Activated CD4-positive, alpha-beta T cell treated with anti-CD3 and anti-CD28 coated beads, Interleukin-2, Interleukin-4, amounts not matched to agents 100 ng/mL and 50 ng/mL, durations not matched to agents 16 hours and 8 hours (primary cell): ENCODE results near the gene DOCK1.
"Not testable (repeated sequence)": the region's sequence is repeated elsewhere in the genome, so short reads cannot be mapped to it uniquely, and the experiment has no call there.

Source experiments
- DNase-seq: peaks from one replicate; pipeline ENCODE4 v3.0.0-alpha.2; 2020; ENCODE audit warnings: low spot score

Gene DOCK1

DNA sequence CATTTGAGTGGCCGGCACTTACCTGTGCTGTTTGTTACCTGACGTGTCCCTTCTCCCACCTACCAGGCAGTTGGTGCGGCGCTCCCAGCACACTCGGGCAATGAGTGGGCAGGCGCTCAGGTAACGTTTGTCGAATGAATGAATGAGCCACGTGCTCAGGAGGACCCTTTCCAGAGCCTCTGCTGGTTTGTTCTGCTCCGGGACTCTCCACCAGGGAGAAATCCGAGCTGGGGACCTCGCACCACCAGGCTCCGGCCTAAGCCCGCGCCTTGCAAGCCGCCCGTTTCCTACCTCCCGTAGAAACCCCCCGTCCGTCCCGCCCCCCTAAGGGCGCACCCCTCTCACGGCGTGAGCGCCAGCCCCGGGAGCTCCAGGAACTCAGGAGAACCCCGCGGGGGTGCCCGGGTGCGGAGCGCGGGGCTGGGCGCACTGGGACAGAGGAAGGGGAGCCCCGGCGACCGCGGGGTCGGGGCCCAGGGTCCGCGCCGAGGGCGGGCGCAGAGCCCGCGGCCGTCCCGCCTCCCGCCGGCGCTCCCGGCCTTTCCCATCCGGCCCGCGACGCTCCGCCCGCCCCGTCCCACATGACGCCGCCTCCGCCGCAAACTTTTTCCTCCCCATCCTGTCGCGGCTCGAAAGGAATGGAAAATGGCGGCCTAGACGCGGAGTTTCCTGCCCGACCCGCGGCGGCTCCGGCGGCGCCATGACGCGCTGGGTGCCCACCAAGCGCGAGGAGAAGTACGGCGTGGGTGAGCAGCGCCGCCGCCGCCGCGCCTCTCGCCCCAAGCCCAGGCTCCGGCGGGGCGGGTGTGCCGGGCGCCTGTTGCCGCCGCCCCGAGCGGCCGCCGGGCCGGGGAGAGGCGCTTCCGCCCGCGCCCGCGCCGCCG is at the start of gene DOCK1:
Gene DOCK1 (plus strand): TSS at position 611 of the 884 bp plus-strand sequence. CDS start 90 bp downstream, at position 701.
- peak; percentile 2 for DNase-seq

DNA sequence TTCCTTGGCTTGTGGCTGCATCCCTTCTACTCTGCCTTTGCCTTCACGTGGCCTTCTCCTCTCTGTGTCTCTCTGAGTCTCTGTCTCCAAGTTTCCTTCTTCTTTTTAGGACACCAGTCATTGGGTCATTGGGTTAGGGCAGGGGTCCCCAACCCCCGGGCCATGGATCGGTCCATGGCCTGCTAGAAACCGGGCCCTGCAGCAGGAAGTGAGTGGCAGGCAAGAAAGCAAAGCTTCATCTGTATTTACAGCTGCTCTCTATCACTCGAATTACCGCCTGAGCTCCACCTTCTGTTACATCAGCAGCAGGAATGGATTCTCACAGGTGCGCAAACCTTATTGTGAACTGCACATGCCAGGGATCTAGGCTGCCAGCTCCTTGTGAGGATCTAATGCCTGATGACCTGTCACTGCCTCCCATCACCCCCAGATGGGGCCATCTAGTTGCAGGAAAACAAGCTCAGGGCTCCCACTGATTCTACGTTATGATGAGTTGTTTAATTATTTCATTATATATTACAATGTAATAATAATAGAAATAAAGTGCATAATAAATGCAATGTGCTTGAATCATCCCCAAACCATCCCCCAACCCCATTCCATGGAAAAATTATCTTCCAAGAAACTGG is 47.9 kb upstream of the DOCK1 start:
- no peak for DNase-seq

DNA sequence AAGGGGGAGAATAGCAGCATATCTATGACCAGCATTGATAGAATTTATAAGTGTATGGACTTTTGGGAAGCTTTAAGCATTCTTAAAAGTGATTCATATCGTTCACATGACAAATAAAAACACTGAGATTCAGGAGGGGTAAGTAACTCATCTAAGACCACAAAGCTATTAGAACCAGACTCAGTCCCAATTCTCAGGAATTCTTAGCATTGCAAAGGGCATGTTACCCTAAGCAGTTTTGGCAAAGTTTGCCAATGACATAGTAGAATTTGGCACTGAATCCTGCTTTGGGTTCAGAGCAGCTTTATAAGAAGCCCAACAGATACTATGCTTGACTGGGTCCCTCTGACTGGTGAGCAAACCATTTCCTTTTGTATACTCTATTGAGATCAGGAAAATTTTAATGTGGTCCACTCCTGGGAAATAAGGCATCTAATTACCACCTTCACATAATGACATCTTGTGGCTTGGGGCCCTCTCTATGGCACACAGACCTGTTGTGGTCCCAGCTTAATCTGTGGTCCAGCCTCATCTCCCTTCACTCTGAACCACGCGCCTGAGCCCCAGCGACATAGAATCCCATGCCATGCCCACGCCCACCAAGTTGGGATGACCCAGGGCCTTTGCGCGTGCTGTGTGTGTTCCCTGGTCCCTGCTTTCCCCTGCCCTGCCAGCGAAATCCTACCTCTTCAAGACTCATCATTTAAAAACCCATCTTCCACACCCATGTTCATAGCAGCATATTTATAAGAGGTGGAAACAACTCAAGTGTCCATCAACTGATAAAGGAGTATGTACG is 37.5 kb upstream of the DOCK1 start:
- no peak for DNase-seq

DNA sequence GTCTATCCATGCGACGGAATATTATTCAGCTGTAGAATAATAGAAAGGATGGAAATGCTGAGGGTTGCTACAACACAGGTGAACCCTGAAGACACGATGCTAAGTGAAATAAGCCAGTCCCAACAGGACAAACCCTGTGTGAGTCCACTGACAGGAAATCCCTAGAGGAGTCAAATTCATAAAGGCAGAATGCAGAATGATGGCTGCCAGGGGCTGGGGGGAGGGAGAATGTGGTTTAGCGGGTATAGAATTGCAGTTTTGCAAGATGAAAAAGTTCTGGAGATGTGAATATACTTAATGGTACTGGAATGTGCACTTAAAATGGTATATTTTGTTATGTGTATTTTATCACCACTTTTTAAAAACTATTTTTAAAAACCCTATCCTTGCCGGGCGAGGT is 36.9 kb upstream of the DOCK1 start:
- DNase-seq: no peak

DNA sequence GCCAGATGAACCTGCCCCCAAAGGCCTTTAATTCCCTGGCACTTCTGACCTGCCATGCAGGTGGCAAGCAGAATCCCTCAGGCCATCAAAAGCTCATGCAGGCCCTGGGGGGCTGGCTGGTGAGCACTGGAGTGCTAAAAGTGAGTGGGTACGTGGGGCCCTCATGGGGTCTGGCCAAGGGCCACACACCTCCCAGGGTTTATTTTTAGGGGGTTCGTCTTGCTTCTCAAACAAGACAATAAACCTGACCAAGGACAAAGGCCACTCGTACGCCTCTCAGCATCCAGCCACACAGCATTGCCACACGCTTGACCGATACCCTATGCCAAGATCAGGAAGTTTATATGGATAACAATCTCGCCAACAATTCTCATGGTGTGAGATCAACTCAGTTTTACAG is 33.1 kb upstream of the DOCK1 start:
- DNase-seq: no peak

DNA sequence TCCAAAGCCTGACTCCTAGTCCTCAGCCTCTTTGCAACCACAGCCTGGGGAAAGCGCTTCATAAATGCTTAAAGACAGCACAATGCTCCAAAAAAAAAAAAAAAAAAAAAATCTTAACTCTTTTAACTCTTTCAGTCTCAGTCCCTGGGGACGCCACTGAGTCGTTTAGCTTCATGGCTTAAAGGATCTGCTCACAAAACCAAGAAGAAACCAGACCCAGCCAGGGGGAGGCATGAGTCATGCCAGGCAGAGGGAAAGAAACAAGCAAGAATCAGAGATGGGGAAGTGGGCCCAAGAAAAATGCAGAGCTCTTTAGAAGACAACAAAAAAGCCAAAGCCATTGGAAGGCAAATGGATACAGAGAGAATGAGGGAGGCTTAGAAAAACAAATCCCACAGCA is 32.5 kb upstream of the DOCK1 start:
- DNase-seq: no peak

DNA sequence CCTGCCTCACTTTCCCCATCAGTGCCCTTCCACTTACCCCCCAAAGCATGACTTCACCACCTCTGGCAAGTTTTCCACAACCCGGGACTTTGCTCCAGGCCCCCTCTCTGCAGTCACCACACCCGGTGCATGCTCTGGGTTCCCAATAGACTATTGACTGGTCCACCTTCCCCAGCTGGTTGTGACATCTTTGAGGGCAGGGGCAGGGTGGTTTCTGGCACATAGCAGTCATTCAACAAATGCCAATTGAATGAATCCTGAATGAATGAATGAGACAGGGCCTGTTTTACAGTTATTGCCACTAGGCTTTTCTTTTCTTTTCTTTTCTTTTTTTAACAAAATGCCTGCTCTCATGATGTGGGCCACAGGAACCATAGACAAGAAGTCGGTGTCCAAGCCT is 28.8 kb upstream of the DOCK1 start:
- no peak for DNase-seq

DNA sequence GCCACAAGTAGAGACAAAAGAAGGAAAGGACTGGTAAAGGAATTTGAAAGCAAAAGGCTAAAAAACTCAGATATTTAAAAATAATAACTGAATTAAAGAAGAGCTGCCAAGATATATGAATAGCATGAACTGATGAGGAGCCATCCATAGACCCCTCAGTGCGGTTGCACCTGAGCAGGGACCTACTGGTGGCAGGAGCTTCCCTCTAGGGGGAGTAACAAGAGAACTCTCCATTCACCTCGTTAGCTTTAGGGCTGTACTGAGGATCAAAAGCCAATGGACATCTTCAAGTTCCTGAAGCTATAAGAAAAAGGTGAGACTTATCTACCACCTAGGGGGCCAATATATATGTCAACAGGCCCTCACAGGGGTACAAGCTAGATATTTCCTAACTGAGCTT is 27.8 kb upstream of the DOCK1 start:
- no peak for DNase-seq

DNA sequence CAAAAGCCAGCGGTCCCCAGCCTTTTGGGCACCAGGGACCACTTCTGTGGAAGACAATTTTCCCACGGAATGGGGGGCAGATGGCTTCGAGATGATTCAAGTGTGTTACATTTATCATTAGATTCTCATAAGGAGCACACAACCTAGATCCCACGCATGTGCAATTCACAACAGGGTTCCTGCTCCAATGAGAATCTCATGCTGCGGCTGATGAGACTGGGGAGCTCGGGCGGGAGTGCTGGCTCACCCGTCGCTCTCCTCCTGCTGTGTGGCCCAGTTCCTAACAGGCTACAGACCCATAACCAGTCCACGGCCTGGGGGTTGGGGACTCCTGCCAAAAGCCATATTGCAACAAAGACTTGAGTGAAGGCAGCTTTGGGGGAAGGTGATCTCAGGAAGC is 26.6 kb upstream of the DOCK1 start:
- DNase-seq: no peak

DNA sequence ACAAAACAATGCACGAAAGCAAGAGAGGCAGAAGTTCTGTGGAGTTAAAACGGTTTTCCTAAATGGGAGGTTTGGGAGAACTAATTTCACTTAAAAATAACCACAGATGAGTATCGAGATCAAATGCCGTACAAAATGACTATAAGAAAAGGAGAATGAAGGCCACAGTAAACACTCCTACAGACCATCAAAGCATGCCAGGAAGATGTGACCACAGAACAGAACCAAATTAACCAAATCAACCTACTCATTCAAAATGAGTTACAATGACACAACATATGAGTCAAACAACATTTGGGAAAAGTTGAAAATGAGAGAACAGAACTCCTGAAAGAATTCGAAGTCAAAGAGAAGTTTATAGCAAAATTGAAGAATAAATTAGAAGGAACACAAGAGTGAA is 24.3 kb upstream of the DOCK1 start:
- DNase-seq: no peak

DNA sequence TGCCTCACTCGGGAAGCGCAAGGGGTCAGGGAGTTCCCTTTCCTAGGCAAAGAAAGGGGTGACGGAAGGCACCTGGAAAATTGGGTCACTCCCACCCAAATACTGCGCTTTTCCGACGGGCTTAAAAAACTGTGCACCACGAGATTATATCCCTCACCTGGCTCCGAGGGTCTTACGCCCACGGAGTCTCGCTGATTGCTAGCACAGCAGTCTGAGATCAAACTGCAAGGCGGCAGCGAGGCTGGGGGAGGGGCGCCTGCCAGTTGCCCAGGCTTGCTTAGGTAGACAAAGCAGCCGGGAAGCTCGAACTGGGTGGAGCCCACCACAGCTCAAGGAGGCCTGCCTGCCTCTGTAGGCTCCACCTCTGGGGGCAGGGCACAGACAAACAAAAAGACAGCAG is 23.2 kb upstream of the DOCK1 start:
- DNase-seq: not testable (repeated sequence)

DNA sequence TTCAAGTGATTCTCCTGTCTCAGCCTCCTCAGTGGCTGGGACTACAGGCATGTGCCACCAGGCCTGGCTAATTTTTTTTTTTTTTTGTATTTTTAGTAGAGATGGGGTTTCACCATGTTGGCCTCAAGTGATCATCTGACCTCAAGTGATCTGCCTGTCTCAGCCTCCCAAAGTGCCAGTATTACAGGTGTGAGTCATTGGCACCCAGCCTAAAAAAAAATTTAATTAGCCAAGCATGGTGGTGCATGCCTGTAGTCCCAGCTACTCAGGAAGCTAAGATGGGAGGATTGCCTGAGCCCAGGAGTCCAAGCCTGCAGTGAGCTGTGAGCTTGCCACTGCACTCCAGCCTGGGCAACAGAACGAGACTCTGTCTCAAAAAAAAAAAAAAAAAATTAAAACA is 16.8 kb upstream of the DOCK1 start:
- not testable (repeated sequence) for DNase-seq

DNA sequence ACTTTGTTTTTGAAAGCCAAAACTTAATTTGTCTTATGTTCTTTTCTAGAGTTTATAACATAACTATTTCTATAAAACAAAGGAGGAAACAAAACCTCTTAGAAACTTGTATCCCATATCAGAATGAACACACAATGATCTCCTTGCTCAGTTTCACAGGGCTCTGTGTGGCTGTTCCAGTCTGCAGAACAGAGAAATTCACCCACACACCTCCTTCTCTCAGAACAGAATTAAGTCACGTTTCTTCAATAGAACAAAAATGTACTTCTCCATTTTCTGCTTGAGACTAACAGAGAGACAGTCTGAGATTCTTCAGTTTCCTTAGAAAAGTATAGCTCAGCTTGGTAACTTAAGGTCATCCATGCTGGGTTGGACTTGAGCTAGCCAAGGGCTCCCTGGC is 15.8 kb upstream of the DOCK1 start:
- no peak for DNase-seq

DNA sequence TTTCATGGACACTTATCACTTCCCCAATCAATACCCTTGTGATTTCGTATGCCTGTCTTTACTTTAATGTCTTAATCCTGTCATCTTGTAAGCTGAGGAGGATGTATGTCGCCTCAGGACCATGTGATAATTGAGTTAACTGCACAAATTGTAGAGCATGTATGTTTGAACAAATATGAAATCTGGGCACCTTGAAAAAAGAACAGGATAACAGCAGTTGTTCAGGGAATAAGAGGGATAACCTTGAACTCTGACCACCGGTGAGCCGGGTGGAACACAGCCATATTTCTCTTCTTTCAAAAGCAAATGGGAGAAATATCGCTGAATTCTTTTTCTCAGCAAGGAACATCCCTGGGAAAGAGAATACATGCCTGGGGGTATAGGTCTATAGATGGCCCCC is 14.4 kb upstream of the DOCK1 start:
- not testable (repeated sequence) for DNase-seq

DNA sequence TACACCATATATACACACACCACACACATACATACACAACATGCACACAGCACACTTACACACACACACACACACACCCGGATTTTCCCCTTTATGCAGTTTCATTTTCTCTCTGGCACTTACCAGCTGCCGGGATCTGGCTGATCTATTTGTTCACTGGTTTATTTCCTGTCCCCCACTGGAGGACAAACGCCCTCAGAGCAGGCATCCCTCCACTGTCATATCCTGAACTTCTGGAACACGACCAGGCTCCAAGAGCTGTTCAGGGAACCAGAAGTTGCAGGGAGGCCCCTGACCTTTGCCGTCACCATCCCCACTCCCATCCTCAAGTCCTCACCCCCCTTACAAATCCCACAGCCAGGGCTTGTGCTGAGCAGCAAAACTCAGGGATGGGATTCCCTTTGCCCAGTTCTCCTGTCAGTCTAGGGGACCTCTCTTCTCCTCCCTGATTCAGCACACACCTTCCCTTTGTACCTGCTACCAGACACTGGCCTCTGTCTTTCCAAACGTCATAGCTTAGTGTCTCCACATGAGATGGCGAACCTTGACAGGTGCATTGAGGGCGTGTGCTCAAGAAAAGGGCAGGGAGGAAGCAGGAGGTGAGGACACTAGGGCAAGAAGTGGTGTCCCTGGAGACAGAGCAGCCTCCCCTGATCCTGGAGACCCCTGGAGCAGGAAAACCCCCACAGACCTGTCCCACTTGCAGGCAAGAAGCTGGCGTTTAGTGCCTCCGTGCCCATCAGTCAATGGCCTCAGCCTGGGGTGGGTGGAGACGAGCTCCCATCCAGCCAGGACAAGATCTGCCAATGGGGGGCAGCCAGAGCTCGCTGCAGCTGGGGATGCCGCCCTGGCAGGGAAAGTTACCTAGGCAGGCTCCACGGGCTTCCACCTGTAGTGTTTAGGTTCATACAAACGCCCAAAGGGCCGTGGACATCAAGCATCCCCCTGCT is 12.7 kb upstream of the DOCK1 start:
- no peak for DNase-seq

DNA sequence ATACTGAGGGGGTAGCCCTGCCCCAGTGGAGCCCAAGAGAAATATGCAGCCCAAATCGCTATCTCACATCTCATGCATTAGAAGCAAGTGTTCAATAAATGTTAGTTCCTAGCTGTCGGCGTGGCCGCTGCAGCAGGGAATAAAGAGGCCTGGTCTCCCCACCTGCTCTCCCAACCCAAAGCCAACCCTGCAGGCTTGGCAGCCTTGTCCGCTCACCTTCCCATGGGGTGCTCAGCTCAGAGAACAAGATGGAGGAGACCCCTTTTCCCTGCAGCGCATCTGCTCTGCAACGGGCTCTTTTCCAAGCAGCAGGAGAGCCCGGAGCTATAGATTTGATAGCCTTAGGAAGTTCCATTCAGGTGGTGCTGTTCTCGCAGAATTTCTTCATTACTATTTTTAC is 12.0 kb upstream of the DOCK1 start:
- no peak for DNase-seq

DNA sequence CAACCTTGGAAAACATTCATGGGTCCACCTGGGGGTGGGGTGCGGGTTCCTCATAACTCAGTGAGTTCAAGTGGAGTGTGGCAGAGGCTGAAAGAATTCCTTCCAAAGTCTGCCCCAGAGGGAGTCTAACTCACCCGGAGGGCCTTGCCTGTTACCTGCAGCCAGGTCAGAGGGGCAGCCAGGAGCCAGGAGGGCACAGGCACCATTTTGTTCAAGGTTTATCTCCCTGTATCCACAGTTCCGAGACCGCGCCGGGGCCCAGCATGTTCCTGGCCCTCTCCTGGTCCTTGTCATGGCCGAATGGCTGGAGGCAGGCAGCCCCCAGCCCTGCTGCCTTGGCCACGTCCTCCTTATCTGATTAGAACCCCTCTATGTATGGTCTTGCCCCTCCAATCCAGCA is 11.4 kb upstream of the DOCK1 start:
- DNase-seq: no peak

DNA sequence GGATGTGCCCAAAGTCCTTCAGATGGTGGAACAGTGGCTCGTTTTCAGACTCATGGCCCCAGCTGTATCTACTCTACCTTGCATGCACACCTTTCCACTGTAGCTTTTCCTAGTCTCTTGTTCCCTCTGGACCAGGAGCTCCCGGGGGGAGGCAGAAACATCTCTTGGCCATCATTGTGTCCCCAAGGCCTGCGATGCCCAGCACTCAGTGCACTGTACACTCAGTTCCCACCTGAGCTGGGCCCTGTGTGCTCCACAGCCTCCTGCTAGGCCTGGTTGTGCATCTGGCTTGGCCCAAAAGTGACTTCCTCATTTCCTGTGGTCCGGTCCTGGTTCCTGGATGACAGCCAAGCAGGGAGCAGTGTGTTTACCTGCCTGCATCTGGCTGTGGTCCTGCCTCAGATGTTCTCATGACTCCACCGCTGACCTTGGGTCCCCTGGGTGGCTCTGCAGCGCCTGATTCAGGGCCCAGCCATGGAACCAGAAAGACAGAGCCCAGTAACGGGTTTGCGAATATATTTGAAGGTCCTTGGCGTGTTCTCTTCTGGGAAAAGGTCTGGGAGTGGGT is 9.9 kb upstream of the DOCK1 start:
- DNase-seq: no peak

DNA sequence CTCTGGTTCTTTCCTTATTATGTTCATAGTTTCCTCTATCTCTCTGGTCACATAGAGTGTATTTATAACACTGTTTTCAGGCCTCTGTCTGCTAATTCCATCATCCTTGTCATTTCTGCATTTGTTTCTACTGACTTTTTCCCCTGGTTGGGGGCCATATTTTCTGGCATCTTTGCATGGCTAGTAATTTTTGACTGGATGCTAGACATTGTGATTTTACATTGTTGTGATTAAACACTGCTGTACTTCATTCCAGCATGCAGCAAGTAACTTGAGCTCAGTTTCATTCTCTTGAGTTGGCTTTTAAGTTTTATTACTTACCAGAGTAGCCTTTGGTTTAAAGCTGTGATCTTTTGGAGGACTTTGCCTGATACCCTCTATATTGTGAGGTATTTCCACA is 6.8 kb upstream of the DOCK1 start:
- no peak for DNase-seq

DNA sequence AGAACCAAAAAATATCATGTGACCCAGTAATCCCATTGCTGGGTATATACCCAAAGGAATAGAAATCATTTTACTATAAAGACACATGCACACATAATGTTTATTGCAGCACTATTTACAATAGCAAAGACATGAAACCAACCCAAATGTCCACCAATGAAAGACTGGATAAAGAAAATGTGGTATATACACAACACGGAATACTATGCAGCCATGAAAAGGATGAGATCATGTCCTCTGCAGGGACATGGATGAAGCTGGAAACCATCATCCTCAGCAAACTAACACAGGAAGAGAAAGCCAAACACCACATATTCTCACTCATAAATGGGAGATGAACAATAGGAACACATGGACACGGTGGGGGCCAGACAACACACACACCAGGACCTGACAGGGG is 5.7 kb upstream of the DOCK1 start:
- DNase-seq: not testable (repeated sequence)

DNA sequence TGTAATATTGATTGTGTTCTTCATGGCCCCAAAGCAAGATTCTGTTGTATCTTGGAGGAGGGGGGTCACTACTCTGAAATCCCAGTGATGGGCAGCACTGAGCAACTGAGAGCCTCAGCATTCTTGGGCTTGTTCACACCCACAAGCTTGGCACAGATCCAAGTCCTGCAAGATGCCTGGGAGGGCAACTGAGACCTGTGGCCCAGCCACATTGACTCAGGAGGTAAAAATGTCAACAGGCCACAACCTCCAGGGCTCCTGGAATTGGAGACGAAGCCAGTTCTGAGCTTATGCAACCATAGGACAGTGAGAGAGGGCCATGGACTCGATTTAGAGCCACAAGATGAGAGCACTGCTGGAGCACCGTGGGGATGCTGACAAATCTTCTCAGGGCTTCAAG is 3.1 kb upstream of the DOCK1 start:
- no peak for DNase-seq
